Measurements from ENCODE around the gene VAMP7.

DNA sequence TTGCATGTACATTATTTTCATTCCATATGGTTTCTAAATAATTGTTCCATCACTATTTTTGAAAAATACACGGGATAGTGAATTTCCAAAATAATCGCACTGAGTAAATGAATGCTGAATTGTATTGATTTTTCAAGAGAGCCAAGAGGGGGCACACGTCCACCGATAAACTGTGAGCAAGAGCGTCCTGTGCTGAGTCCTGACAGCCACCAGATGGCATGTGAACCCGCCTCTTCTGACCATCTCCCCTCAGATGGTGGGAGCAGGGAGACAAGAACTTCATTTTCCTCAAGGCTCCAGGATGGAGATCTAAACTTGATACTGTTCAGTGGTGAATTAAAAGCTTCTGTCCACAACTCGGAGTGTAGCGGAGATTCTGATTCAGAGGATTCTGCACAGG is 85.7 kb downstream of the VAMP7 start:
- TF ChIP-seq POLR2AphosphoS5 (IDR thresholded peaks at IDR 0.05; ENCODE audit: low read depth, low read length) (no peak), POLR2A (IDR thresholded peaks at IDR 0.05; ENCODE audit: low read depth, low read length) (no peak), TAF1 (IDR thresholded peaks at IDR 0.05; ENCODE audit: low read depth, low read length) (no peak), POU2F2 (IDR thresholded peaks at IDR 0.05; ENCODE audit: low read depth, low read length) (0 out of 2 replicates have a peak, but pooled peaks have one; percentile 37)
